ENCODE measurements around the gene TAS2R60.

DNA sequence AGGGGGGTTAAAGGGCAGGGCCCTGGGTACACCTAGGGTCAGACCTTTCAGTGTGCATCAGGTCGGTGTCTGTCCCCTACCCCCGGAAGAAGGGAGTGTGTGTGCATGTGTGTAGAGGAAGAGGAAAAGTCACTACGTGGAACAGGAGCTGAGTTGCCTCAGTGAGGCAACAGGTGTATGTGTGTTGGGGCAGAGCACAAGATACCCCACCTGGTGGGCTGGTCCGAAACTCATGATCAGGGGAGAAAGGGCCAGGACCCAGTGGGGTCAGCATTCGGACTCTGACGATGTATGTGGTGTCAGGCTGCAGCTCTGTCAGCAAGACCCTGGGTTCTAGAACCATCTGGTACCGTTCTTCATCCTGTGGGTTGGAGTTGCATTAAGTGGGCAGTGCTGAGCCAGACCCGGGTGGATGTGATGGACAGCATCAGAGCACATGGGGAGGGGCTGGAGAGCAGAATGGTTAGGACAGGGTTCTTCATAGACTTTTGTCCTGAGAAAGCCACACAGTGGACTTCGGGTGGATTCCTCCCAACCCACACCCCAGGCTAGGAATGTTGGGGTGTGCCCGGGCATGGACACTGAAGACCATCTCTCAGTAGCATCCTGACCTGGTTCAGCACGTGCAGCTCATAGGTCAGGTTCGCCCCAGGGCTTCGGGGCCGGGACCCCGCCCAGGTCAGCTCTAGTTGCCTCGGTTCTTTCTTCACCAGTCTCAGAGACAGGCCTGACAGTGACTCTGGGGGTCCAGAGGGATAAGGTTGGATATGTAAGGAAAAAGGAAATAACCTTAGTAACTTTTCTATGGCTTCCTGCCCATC, 45.3 kb upstream of the TAS2R60 start:
- TF ChIP-seq EZH2 (IDR thresholded peaks at IDR 0.05; ENCODE audit: insufficient read depth, poor library complexity, severe bottlenecking) (no peak), EZH2phosphoT487 (IDR thresholded peaks at IDR 0.05; ENCODE audit: insufficient read depth, low read depth) (no peak)

All from GM23248 (cell line).